CD4-positive, alpha-beta T cell treated with Interleukin-15 for 4 hours (primary cell): Measurements from ENCODE around the gene LCN6.
"Not testable (repeated sequence)": the region's sequence is repeated elsewhere in the genome, so short reads cannot be mapped to it uniquely, and the experiment has no call there.

Experiments used
- DNase-seq: peaks from one replicate; pipeline ENCODE4 v3.0.0-alpha.2; 2020; ENCODE audit warnings: low spot score

Gene LCN6

GRCh38 chr9:136784249-136784996 is 36.1 kb upstream of the LCN6 start:
- DNase-seq: peak; percentile 29

- no peak for DNase-seq
Measured at GRCh38 chr9:136782452-136782851, 34.1 kb upstream of the LCN6 start.

- no peak for DNase-seq
Measured at GRCh38 chr9:136779808-136780207, 31.5 kb upstream of the LCN6 start.

GRCh38 chr9:136777359-136777758 is 29.0 kb upstream of the LCN6 start:
- no peak for DNase-seq

GRCh38 chr9:136776947-136777346 is 28.6 kb upstream of the LCN6 start:
- no peak for DNase-seq

- DNase-seq: no peak
Measured at GRCh38 chr9:136775191-136775590, 26.9 kb upstream of the LCN6 start.

GRCh38 chr9:136774416-136775045 is 26.2 kb upstream of the LCN6 start:
- DNase-seq: no peak

- no peak for DNase-seq
Measured at GRCh38 chr9:136773386-136774044, 25.2 kb upstream of the LCN6 start.

GRCh38 chr9:136771907-136772415 is 23.6 kb upstream of the LCN6 start:
- DNase-seq: no peak

GRCh38 chr9:136769710-136770191 is 21.4 kb upstream of the LCN6 start:
- DNase-seq: peak; percentile 47

GRCh38 chr9:136766410-136767120 is 18.2 kb upstream of the LCN6 start:
- peak; percentile 54 for DNase-seq

- not testable (repeated sequence) for DNase-seq
Measured at GRCh38 chr9:136765745-136766409, 17.6 kb upstream of the LCN6 start.

GRCh38 chr9:136765041-136765440 is 16.7 kb upstream of the LCN6 start:
- no peak for DNase-seq

GRCh38 chr9:136764301-136764891 is 16.1 kb upstream of the LCN6 start, which contains the start of gene LCN15:
Gene LCN15, minus strand, starts transcription at chr9:136764518. Its CDS starts 30 bp downstream, at chr9:136764488.
- DNase-seq: no peak

- no peak for DNase-seq
Measured at GRCh38 chr9:136763649-136764035, 15.3 kb upstream of the LCN6 start.

- DNase-seq: peak; percentile 15
Measured at GRCh38 chr9:136762915-136763648, 14.8 kb upstream of the LCN6 start.

GRCh38 chr9:136762221-136762691 is 13.9 kb upstream of the LCN6 start:
- DNase-seq: no peak

GRCh38 chr9:136761545-136761981 is 13.2 kb upstream of the LCN6 start:
- no peak for DNase-seq

GRCh38 chr9:136760834-136761544 is 12.7 kb upstream of the LCN6 start:
- not testable (repeated sequence) for DNase-seq
